PC-9 (cell line): ENCODE results near the gene CTXND1. TPM values are rescaled to one million over a fixed set of nuclear protein-coding genes. Genes with fewer than 3 reads are reported as not detected.

Source experiments
- BruUV-seq: library from RNA; stranded (reverse); fragments of 400-500 nt; replicated peaks from 2 replicates; lab custom pipeline; 2021; lab: Mats Ljungman, UMichigan
- CTCF ChIA-PET: fragments of 300-600 bp; sonication (Branson Sonifier 250); formaldehyde crosslinking; loops from one replicate; lab custom pipeline; 2022; ENCODE audit warnings: antibody characterized with exemption; lab: Charles Lee
- POLR2A ChIA-PET: fragments of 300-600 bp; sonication (Branson Sonifier 250); formaldehyde crosslinking; loops from one replicate; lab custom pipeline; 2022; ENCODE audit warnings: antibody characterized with exemption; ENCODE audit not compliant: unreplicated experiment; lab: Charles Lee
- DNase-seq, 2 experiments: peaks; one replicate each; pipeline versions ENCODE4 v3.0.0 to v3.0.0-alpha.2; 2015 to 2022; ENCODE audit warnings: mixed read lengths in 1 of 2
- H2AFZ ChIP-seq: fragments of 200-600 bp; sonication (generic); 2 replicates; pipeline ENCODE4 v1.8.1; 2017; ENCODE audit warnings: antibody characterized with exemption
- H3F3A ChIP-seq: fragments of 200-600 bp; sonication (generic); 2 replicates; pipeline ENCODE4 v1.8.1; 2017; ENCODE audit warnings: antibody characterized with exemption, mild to moderate bottlenecking, low read depth; ENCODE audit not compliant: insufficient read depth
- H3K27ac ChIP-seq: fragments of 200-600 bp; sonication (generic); 2 replicates; pipeline ENCODE4 v1.6.1; 2016; ENCODE audit warnings: mixed run types
- H3K27me3 ChIP-seq: fragments of 200-600 bp; sonication (generic); 2 replicates; pipeline ENCODE4 v1.6.1; 2016; ENCODE audit warnings: low read depth, mixed run types; ENCODE audit not compliant: insufficient read depth
- H3K36me3 ChIP-seq: fragments of 200-600 bp; sonication (generic); 2 replicates; pipeline ENCODE4 v1.6.1; 2016; ENCODE audit warnings: low read depth, mixed run types
- H3K4me1 ChIP-seq: fragments of 200-600 bp; sonication (generic); replicated peaks from 2 replicates; pipeline ENCODE4 v1.6.1; 2016; ENCODE audit warnings: mixed run types; ENCODE audit not compliant: insufficient read depth
- H3K4me2 ChIP-seq: fragments of 200-600 bp; sonication (generic); 2 replicates; pipeline ENCODE4 v1.6.1; 2017; ENCODE audit warnings: mixed run types
- H3K4me3 ChIP-seq: fragments of 200-600 bp; sonication (generic); 2 replicates; pipeline ENCODE4 v1.6.1; 2016; ENCODE audit warnings: mixed run types
- H3K79me2 ChIP-seq: fragments of 200-600 bp; sonication (generic); 2 replicates; pipeline ENCODE4 v1.6.1; 2017; ENCODE audit warnings: low read depth, mixed run types
- H3K9me2 ChIP-seq: fragments of 200-600 bp; sonication (generic); 2 replicates; pipeline ENCODE4 v1.8.1; 2017; ENCODE audit warnings: mild to moderate bottlenecking; ENCODE audit not compliant: insufficient read depth
- H3K9me3 ChIP-seq: fragments of 200-600 bp; sonication (generic); 2 replicates; pipeline ENCODE4 v1.8.1; 2016; ENCODE audit warnings: low read depth; ENCODE audit not compliant: insufficient read depth
- H4K20me1 ChIP-seq: fragments of 200-600 bp; sonication (generic); 2 replicates; pipeline ENCODE4 v1.8.1; 2017; ENCODE audit not compliant: insufficient read depth
- CTCF ChIP-seq: fragments of 200-600 bp; sonication (generic); conservative IDR thresholded peaks from 2 replicates; pipeline ENCODE4 v1.6.1; 2017; ENCODE audit warnings: mixed run types, antibody characterized with exemption, mild to moderate bottlenecking, moderate library complexity
- EZH2 ChIP-seq: fragments of 200-600 bp; sonication (generic); IDR thresholded peaks from 2 replicates; pipeline ENCODE4 v1.8.0; 2017; ENCODE audit warnings: antibody characterized with exemption, low read depth
- intact Hi-C: fragments of 100-400 bp; cut with micrococcal nuclease; formaldehyde crosslinking; loops from one replicate; pipeline ENCODE4 v1.10.0; 2022; ENCODE audit not compliant: unreplicated experiment
- total RNA-seq: library from RNA; stranded (reverse); gene quantifications from 2 replicates; pipeline ENCODE4 v1.2.3, GENCODE V29; 2021

Gene CTXND1
- total RNA-seq, 1 experiment from 2014 or later = not detected

- no peak overlapping the region for H3K4me3 ChIP-seq
- peaks cover 17% of the 10 kb centered on the region for H3F3A ChIP-seq
- BruUV-seq = no TSS peak
- H3K79me2 ChIP-seq = no peaks in the 10 kb centered on the region
- intact Hi-C loops = no loop called here
- H3K4me1 ChIP-seq = peaks cover 25% of the 10 kb centered on the region
- CTCF ChIA-PET = interaction anchor here (0.6 to 0.7 kb wide), 3 partner anchors 18 to 838 kb away, joined by 4 to 5 read pairs (median 5); no protein-coding TSS in a partner anchor
- H3K36me3 ChIP-seq = peaks cover 36% of the 10 kb centered on the region
- no peak for DNase-seq
- peak overlapping the region; percentile 72 for H3K27ac ChIP-seq
- peak overlapping the region; percentile 51 for H3K4me2 ChIP-seq
- no peak overlapping the region for H2AFZ ChIP-seq
- H3K9me2 ChIP-seq = no peaks in the 10 kb centered on the region
- no peaks in the 10 kb centered on the region for H3K9me3 ChIP-seq
- H3K27me3 ChIP-seq = no peaks in the 10 kb centered on the region
- H4K20me1 ChIP-seq = no peaks in the 10 kb centered on the region
- POLR2A ChIA-PET = no interaction called here
- TF ChIP-seq EZH2 = no peak
- TF ChIP-seq CTCF = no peak
Measured at GRCh38 chr15:80161468-80162016, 90.5 kb downstream of the CTXND1 start.

GRCh38 chr15:80160570-80161156, 91.3 kb downstream of the CTXND1 start:
- Histone ChIP-seq H3K27me3 (no peaks in the 10 kb centered on the region), H4K20me1 (no peaks in the 10 kb centered on the region), H3K4me1 (peaks cover 25% of the 10 kb centered on the region), H3F3A (peaks cover 17% of the 10 kb centered on the region), H3K9me3 (no peaks in the 10 kb centered on the region), H2AFZ (no peak overlapping the region), H3K36me3 (peaks cover 37% of the 10 kb centered on the region), H3K79me2 (0 out of 2 replicates have a peak, but pooled peaks cover 1% of the 10 kb centered on the region), H3K4me3 (no peak overlapping the region), H3K27ac (peak overlapping the region; percentile 72), H3K4me2 (peak overlapping the region; percentile 51), H3K9me2 (no peaks in the 10 kb centered on the region)
- CTCF ChIA-PET = no interaction called here
- intact Hi-C loops = no loop called here
- POLR2A ChIA-PET = interaction anchor here (0.5 to 0.8 kb wide), 2 partner anchors 100 to 304 kb away, joined by 4 to 11 read pairs; no protein-coding TSS in a partner anchor
- DNase-seq = peak; percentile 52 to 93
- TF ChIP-seq EZH2 (no peak), CTCF (no peak)
- BruUV-seq = no TSS peak

- no peak for DNase-seq
- Histone ChIP-seq H3K27me3 (no peaks in the 10 kb centered on the region), H3K9me2 (no peaks in the 10 kb centered on the region), H3K4me1 (peaks cover 29% of the 10 kb centered on the region), H2AFZ (no peak overlapping the region), H3K36me3 (peaks cover 39% of the 10 kb centered on the region), H3K27ac (peak overlapping the region; percentile 72), H3K9me3 (no peaks in the 10 kb centered on the region), H4K20me1 (no peaks in the 10 kb centered on the region), H3K4me3 (no peak overlapping the region), H3F3A (peaks cover 17% of the 10 kb centered on the region), H3K4me2 (peak overlapping the region; percentile 14; the same call in 1 of the 2 replicates), H3K79me2 (peaks cover 8% of the 10 kb centered on the region)
- ChIA-PET CTCF (no interaction called here), POLR2A (interaction anchor here (0.5 to 0.8 kb wide), 2 partner anchors 99 to 303 kb away, joined by 4 to 11 read pairs; no protein-coding TSS in a partner anchor)
- intact Hi-C loops = no loop called here
- TSS peak; percentile 63 for BruUV-seq
- TF ChIP-seq EZH2 (no peak), CTCF (no peak)
Measured at GRCh38 chr15:80159811-80160569, 92.0 kb downstream of the CTXND1 start.
